GM12874 (cell line): ENCODE data around the gene NCBP3.

Experiments used
- TF ChIP-seq, protein P1 (sequence below): IDR thresholded peaks from 2 replicates; pipeline ENCODE4 v1.5.1; 2011; ENCODE audit warnings: low read depth, mild to moderate bottlenecking, control low read depth, low read length, moderate library complexity; ENCODE audit not compliant: insufficient read depth

Gene NCBP3

GRCh38 chr17:3771140-3771539 lies 74.9 kb downstream of the NCBP3 start:
- TF ChIP-seq, protein P1, sequence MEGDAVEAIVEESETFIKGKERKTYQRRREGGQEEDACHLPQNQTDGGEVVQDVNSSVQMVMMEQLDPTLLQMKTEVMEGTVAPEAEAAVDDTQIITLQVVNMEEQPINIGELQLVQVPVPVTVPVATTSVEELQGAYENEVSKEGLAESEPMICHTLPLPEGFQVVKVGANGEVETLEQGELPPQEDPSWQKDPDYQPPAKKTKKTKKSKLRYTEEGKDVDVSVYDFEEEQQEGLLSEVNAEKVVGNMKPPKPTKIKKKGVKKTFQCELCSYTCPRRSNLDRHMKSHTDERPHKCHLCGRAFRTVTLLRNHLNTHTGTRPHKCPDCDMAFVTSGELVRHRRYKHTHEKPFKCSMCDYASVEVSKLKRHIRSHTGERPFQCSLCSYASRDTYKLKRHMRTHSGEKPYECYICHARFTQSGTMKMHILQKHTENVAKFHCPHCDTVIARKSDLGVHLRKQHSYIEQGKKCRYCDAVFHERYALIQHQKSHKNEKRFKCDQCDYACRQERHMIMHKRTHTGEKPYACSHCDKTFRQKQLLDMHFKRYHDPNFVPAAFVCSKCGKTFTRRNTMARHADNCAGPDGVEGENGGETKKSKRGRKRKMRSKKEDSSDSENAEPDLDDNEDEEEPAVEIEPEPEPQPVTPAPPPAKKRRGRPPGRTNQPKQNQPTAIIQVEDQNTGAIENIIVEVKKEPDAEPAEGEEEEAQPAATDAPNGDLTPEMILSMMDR: no peak

GRCh38 chr17:3770466-3770865 lies 75.6 kb downstream of the NCBP3 start:
- TF ChIP-seq, protein P1: no peak

DNA sequence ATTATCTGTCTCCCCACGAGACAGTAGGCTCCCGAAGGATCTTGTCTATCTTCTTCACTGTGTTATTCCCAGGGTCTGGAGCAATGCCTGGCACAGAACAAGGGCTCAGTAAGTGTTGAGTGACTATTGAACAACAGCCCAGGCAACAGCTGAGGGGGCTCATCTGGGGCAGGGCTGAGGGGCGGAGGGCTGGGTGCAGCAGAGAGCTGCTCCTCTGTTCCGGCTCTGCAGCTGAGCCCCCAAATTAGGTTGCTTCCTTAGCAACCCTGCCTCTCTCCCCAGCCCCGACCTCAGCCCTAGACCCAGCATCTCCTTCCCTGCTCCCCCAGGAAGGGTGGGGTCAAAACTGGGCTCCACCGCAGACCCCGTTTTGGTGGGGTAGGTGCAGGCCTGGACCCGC lies 77.3 kb downstream of the NCBP3 start:
- TF ChIP-seq, protein P1: no peak

DNA sequence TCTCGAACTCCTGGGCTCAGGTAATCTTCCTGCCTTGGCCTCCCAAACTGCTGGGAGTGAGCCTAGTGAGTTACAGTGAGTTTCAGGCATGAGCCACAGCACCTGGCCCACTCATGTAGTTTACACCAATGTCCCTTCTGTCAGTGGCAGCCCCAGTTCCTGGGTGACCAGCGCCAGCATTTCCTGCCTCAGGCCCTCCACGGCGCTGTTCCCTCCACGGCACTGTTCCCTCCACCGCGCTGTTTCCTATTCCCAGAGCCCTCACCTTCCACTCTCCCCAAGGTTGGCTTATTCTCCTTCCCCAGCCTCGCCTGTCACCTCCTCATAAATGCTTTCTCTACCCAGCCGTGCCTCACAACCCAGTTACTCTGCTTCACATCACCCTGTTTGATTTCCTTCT lies 77.7 kb downstream of the NCBP3 start:
- TF ChIP-seq, protein P1: no peak

- TF ChIP-seq, protein P1: no peak
Observed at GRCh38 chr17:3766779-3767178, 79.3 kb downstream of the NCBP3 start.

- TF ChIP-seq, protein P1: no peak
Observed at GRCh38 chr17:3765981-3766380, 80.1 kb downstream of the NCBP3 start.

DNA sequence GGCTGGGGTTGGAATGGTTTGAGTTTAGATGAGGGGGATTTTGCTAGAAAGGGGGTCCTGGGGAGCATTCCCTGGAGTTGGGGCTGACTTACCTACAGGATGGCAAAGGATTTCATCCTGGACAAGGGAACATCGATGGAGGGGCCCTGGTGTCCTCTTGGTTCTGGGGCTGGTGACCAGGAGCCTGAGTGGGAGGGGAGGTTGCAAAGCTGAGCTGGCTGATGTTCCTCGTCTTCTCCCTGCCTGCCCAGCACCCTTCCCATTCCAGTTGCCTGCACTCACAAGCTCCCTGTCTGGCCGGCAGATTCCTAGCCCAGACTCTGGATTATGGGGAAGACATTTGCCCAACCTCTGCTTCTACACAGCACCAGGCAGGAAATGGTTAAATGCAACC lies 82.3 kb downstream of the NCBP3 start:
- TF ChIP-seq, protein P1: no peak
